Mesendoderm (in vitro differentiated cells): ENCODE data around the gene WDR72.
A peak's percentile ranks its signal among the peaks of the same experiment; 100 is the strongest.

Experiments used
- DNase-seq: peaks from one replicate; pipeline ENCODE4 v3.0.0; 2013
- H2AK5ac ChIP-seq: 2 replicates; pipeline ENCODE4 v1.6.1; 2013; ENCODE audit warnings: low read length, inconsistent platforms
- H2BK120ac ChIP-seq: 2 replicates; pipeline ENCODE4 v1.6.1; 2013; ENCODE audit warnings: low read depth, mild to moderate bottlenecking, low read length, moderate library complexity, mixed read lengths
- H2BK15ac ChIP-seq: replicated peaks from 2 replicates; pipeline ENCODE4 v1.6.1; 2013; ENCODE audit warnings: low read depth, mild to moderate bottlenecking, moderate library complexity
- H2BK5ac ChIP-seq: 2 replicates; pipeline ENCODE4 v1.6.1; 2013; ENCODE audit warnings: low read length, inconsistent platforms
- H3K18ac ChIP-seq: 2 replicates; pipeline ENCODE4 v1.6.1; 2013; ENCODE audit warnings: mild to moderate bottlenecking, low read length, mixed read lengths
- H3K23ac ChIP-seq: one replicate; pipeline ENCODE4 v1.6.1; 2013; ENCODE audit warnings: low read length
- H3K27ac ChIP-seq: 2 replicates; pipeline ENCODE4 v1.5.1; 2013; ENCODE audit warnings: low read depth, mild to moderate bottlenecking, inconsistent platforms, low read length, moderate library complexity
- H3K27me3 ChIP-seq: 2 replicates; pipeline ENCODE4 v1.6.1; 2013; ENCODE audit warnings: low read length, control low read depth, mild to moderate bottlenecking, inconsistent platforms; ENCODE audit not compliant: insufficient read depth, poor library complexity
- H3K36me3 ChIP-seq: 2 replicates; pipeline ENCODE4 v1.6.1; 2013; ENCODE audit warnings: low read length, inconsistent platforms; ENCODE audit not compliant: control insufficient read depth, insufficient read depth
- H3K4ac ChIP-seq: one replicate; pipeline ENCODE4 v1.6.1; 2013; ENCODE audit warnings: low read depth, mild to moderate bottlenecking, low read length, moderate library complexity
- H3K4me1 ChIP-seq: 2 replicates; pipeline ENCODE4 v1.6.1; 2013; ENCODE audit warnings: low read depth, low read length, inconsistent platforms; ENCODE audit not compliant: control insufficient read depth
- H3K4me2 ChIP-seq: 2 replicates; pipeline ENCODE4 v1.6.1; 2013; ENCODE audit warnings: low read length
- H3K4me3 ChIP-seq: 2 replicates; pipeline ENCODE4 v1.5.1; 2013; ENCODE audit warnings: mild to moderate bottlenecking, low read length
- H3K56ac ChIP-seq: one replicate; pipeline ENCODE4 v1.6.1; 2013; ENCODE audit warnings: low read length
- H3K79me1 ChIP-seq: 2 replicates; pipeline ENCODE4 v1.6.1; 2013; ENCODE audit warnings: low read length, inconsistent platforms
- H3K79me2 ChIP-seq: 2 replicates; pipeline ENCODE4 v1.6.1; 2013; ENCODE audit warnings: mild to moderate bottlenecking, low read length; ENCODE audit not compliant: control insufficient read depth, insufficient read depth
- H3K9ac ChIP-seq: 2 replicates; pipeline ENCODE4 v1.6.1; 2013; ENCODE audit warnings: low read length, inconsistent platforms
- H4K5ac ChIP-seq: one replicate; pipeline ENCODE4 v1.6.1; 2013; ENCODE audit warnings: low read length
- H4K8ac ChIP-seq: one replicate; pipeline ENCODE4 v1.6.1; 2013; ENCODE audit warnings: low read depth, mild to moderate bottlenecking, control low read depth, low read length, moderate library complexity
- WGBS: extraction: QIAGEN DNeasy Blood & Tissue Kit; methylation state at CpG from one replicate; pipeline ENCODE4 v1.1.7; 2013; ENCODE audit warnings: low lambda C conversion rate, missing lambda C conversion rate; ENCODE audit not compliant: insufficient coverage; ENCODE audit errors: extremely low coverage; 5-methylcytosine and 5-hydroxymethylcytosine counted together

Gene WDR72

DNA sequence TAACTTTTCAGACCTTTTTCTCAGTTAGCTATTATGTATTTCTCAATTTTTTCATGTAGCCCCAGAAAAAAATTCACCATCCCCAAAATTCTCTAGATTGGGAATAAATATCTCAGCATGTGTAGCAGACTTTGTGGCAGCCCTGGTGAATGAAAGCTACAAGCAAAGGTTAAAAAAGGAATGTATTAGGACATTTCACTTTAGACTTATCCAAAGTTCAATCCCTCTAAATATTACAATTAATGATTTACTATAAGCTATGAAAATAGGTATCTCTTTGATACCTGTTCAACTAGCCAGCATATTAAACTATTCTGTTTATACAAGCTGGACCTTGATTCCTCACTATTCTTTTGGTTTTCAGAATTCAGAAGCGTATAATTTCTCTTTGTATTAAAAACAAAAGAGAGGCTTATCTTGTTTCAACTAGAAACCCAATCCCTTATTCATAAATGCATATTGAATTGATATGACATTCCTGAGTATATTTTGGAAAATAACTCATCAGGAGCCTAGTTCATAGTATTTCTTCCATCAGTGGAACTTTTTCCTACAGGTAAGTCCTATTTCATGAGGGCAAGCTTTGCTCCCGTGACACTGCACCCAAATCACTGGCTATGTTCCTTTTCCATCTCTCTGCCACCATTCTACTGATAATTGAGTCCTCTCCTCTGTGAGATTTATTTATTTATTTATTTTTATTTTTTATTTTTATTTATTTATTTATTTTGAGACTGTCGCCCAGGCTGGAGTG, 38.0 kb downstream of the WDR72 start:
- Histone ChIP-seq H3K4me2 (no peak overlapping the region), H2AK5ac (no peak overlapping the region), H3K79me1 (no peaks in the 10 kb centered on the region), H2BK5ac (no peak overlapping the region), H3K27ac (no peak overlapping the region), H3K36me3 (no peaks in the 10 kb centered on the region), H4K5ac (no peak overlapping the region), H3K9ac (no peak overlapping the region), H2BK15ac (no peak overlapping the region), H4K8ac (no peak overlapping the region), H3K23ac (no peak overlapping the region), H2BK120ac (no peak overlapping the region), H3K18ac (no peak overlapping the region), H3K4me3 (no peak overlapping the region), H3K79me2 (no peaks in the 10 kb centered on the region), H3K56ac (no peak overlapping the region), H3K27me3 (no peaks in the 10 kb centered on the region), H3K4me1 (no peaks in the 10 kb centered on the region), H3K4ac (no peak overlapping the region)
- no CpG with 5 or more reads among the region's 3 CpGs for WGBS
- no peak for DNase-seq

DNA sequence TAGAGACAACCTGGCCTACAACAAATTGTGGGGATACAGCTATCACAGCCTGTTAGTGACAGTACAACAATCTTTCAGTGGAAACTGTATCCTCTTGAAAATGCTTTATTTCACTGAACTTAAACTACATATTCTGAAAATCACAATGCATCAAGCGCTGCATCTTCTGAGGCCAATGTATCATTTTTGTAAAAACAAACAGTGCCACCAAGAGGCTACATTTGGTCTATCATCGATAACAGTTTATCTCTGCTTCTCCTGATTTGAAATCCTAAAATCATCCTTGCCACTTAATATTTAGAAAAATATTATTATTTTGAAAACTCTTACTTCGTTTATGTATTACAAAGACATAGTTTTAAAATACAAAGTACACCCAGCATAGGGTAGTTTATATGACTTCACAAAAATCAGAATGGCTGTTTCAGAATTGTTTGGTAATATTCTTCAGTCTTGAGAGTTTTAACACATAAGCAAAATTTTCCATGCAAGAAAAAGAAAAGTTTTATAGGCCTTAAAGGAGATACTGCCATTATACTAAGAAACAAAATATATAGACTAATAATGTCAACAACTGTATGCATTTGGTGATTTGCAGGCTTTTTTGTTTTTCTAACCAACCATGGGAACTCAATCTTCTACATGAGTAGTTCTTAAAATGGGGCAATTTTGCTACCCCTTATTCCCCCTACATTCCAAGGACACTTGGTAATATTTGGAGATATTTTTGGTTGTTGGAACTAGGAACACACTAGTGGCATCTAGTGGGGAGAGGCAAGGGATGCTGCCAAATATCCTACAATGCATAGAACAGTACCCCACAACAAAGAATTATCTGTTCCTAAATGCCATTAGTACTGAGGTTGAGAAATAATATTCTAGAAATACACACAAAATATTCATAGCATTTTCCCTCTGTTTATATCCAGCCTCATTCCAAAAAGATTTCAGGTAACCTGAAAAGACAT, 42.3 kb downstream of the WDR72 start:
- Histone ChIP-seq H4K8ac (no peak overlapping the region), H2BK5ac (no peak overlapping the region), H3K23ac (no peak overlapping the region), H3K27me3 (no peaks in the 10 kb centered on the region), H3K9ac (no peak overlapping the region), H3K4me2 (no peak overlapping the region), H3K4me1 (no peaks in the 10 kb centered on the region), H2BK15ac (no peak overlapping the region), H2BK120ac (no peak overlapping the region), H3K36me3 (no peaks in the 10 kb centered on the region), H4K5ac (no peak overlapping the region), H2AK5ac (no peak overlapping the region), H3K79me2 (no peaks in the 10 kb centered on the region), H3K56ac (no peak overlapping the region), H3K18ac (no peak overlapping the region), H3K4me3 (no peak overlapping the region), H3K79me1 (no peaks in the 10 kb centered on the region), H3K27ac (no peak overlapping the region), H3K4ac (no peak overlapping the region)
- WGBS, result no CpG with 5 or more reads among the region's 3 CpGs
- DNase-seq, result peak; percentile 14

DNA sequence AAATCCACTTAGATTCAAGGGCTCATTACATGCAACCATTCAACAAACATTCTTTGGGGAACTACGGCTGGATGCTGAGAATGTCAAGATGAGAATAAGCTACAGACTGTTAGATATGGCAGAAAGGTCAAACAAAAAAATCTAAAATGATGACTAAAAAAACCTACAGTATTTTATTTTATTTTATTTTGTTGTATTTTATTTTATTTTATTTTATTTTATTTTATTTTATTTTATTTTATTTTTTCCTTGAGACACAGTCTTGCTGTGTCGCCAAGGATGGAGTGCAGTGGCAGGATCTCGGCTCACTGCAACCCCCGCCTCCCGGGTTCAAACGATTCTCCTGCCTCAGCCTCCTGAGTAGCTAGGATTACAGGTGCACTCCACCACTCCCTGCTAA, 46.2 kb downstream of the WDR72 start:
- no peak overlapping the region for H3K23ac ChIP-seq
- H2BK120ac ChIP-seq, result no peak overlapping the region
- no peak overlapping the region for H3K4me3 ChIP-seq
- H4K8ac ChIP-seq, result no peak overlapping the region
- H3K4me1 ChIP-seq, result no peaks in the 10 kb centered on the region
- H3K9ac ChIP-seq, result no peak overlapping the region
- H3K79me1 ChIP-seq, result no peaks in the 10 kb centered on the region
- no peak overlapping the region for H3K4me2 ChIP-seq
- no peak overlapping the region for H4K5ac ChIP-seq
- no peak overlapping the region for H2BK15ac ChIP-seq
- no peak overlapping the region for H3K18ac ChIP-seq
- H3K27ac ChIP-seq, result no peak overlapping the region
- no peaks in the 10 kb centered on the region for H3K79me2 ChIP-seq
- H3K27me3 ChIP-seq, result no peaks in the 10 kb centered on the region
- H3K56ac ChIP-seq, result no peak overlapping the region
- no peak overlapping the region for H2AK5ac ChIP-seq
- WGBS, result no CpG with 5 or more reads among the region's 6 CpGs
- H3K4ac ChIP-seq, result no peak overlapping the region
- DNase-seq, result no peak
- no peaks in the 10 kb centered on the region for H3K36me3 ChIP-seq
- no peak overlapping the region for H2BK5ac ChIP-seq

DNA sequence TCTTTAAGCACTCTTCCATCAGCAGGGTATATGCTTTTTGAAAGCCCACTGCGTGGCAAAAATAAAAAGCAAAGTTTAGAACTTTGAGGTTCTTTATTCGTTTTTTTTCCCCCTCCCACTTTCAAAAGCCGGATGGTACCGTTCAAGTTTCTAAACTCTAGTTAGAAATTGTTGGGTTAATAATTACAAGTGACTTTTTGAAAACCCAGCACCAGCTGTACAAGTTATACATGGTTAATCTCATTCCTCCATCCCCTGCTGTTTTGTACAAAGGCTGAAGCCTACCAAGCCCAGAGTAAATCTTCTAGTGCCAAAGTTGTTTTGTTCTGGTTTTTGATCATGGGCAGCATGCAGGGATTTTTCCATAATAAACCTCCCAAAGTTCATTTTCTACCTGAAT, 48.6 kb downstream of the WDR72 start:
- no peaks in the 10 kb centered on the region for H3K36me3 ChIP-seq
- no CpG with 5 or more reads among the region's 4 CpGs for WGBS
- no peak overlapping the region for H3K4me3 ChIP-seq
- H3K79me1 ChIP-seq, result no peaks in the 10 kb centered on the region
- H2AK5ac ChIP-seq, result no peak overlapping the region
- H3K4me1 ChIP-seq, result no peaks in the 10 kb centered on the region
- no peak overlapping the region for H2BK5ac ChIP-seq
- H3K4me2 ChIP-seq, result no peak overlapping the region
- no peak overlapping the region for H3K4ac ChIP-seq
- H2BK120ac ChIP-seq, result no peak overlapping the region
- no peak overlapping the region for H4K8ac ChIP-seq
- no peaks in the 10 kb centered on the region for H3K27me3 ChIP-seq
- no peak overlapping the region for H3K23ac ChIP-seq
- H2BK15ac ChIP-seq, result no peak overlapping the region
- H3K27ac ChIP-seq, result no peak overlapping the region
- no peak for DNase-seq
- no peak overlapping the region for H3K18ac ChIP-seq
- no peak overlapping the region for H4K5ac ChIP-seq
- no peaks in the 10 kb centered on the region for H3K79me2 ChIP-seq
- H3K56ac ChIP-seq, result no peak overlapping the region
- H3K9ac ChIP-seq, result no peak overlapping the region

DNA sequence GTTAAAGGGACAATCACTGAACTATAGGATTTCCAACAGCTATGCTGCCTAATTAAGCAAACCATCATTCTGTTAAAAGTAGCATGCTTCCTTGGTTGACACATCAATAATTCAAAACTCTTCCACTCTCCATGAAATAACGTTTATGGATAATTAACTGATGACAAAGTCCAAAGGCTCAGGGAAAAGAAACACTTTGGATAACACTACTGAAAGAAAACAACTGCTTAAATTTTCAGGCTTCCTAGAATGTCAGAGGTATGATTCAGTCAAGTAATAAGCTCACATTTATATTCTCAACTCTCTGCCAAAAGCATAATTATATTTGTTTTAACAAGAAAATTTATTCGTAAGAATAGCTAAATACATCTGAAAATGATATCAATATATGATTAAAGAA, 49.6 kb downstream of the WDR72 start:
- H3K27ac ChIP-seq, result no peak overlapping the region
- no peak overlapping the region for H2AK5ac ChIP-seq
- no peak overlapping the region for H2BK120ac ChIP-seq
- WGBS, result no CpG with 5 or more reads among the region's 2 CpGs
- no peak overlapping the region for H4K8ac ChIP-seq
- no peak overlapping the region for H3K9ac ChIP-seq
- no peaks in the 10 kb centered on the region for H3K36me3 ChIP-seq
- no peaks in the 10 kb centered on the region for H3K79me2 ChIP-seq
- no peak overlapping the region for H4K5ac ChIP-seq
- H3K4ac ChIP-seq, result no peak overlapping the region
- DNase-seq, result no peak
- no peak overlapping the region for H3K4me3 ChIP-seq
- no peaks in the 10 kb centered on the region for H3K4me1 ChIP-seq
- no peak overlapping the region for H2BK15ac ChIP-seq
- no peak overlapping the region for H3K18ac ChIP-seq
- no peak overlapping the region for H3K4me2 ChIP-seq
- H3K27me3 ChIP-seq, result no peaks in the 10 kb centered on the region
- H3K23ac ChIP-seq, result no peak overlapping the region
- H3K79me1 ChIP-seq, result no peaks in the 10 kb centered on the region
- H3K56ac ChIP-seq, result no peak overlapping the region
- no peak overlapping the region for H2BK5ac ChIP-seq
